RPMI7951 (cell line): ENCODE results near the gene ANKRD1. TPM values are rescaled to one million over a fixed set of nuclear protein-coding genes. Genes with fewer than 3 reads are reported as not detected.
A peak's percentile ranks its signal among the peaks of the same experiment; 100 is the strongest.
"Not testable (repeated sequence)": the region's sequence is repeated elsewhere in the genome, so short reads cannot be mapped to it uniquely, and the experiment has no call there.

Source experiments
- DNase-seq: peaks from one replicate; pipeline ENCODE4 v3.0.0-alpha.2; 2012; ENCODE audit warnings: low read depth
- total RNA-seq: library from RNA; depleted of rRNA; stranded (reverse); fragments of >200 nt; shearing (Covaris generic); gene quantifications from 2 replicates; pipeline ENCODE4 v1.2.3, GENCODE V29; 2014; rRNA removed

The ANKRD1 gene
- total RNA-seq = 0.29 and 0.36 TPM in 2 replicates

GRCh38 chr10:90920986-90921666, at the start of gene ANKRD1:
TSS of gene ANKRD1 (minus strand) at chr10:90921087. CDS start at chr10:90921027, 60 bp downstream.
- DNase-seq = peak; percentile 86

DNA sequence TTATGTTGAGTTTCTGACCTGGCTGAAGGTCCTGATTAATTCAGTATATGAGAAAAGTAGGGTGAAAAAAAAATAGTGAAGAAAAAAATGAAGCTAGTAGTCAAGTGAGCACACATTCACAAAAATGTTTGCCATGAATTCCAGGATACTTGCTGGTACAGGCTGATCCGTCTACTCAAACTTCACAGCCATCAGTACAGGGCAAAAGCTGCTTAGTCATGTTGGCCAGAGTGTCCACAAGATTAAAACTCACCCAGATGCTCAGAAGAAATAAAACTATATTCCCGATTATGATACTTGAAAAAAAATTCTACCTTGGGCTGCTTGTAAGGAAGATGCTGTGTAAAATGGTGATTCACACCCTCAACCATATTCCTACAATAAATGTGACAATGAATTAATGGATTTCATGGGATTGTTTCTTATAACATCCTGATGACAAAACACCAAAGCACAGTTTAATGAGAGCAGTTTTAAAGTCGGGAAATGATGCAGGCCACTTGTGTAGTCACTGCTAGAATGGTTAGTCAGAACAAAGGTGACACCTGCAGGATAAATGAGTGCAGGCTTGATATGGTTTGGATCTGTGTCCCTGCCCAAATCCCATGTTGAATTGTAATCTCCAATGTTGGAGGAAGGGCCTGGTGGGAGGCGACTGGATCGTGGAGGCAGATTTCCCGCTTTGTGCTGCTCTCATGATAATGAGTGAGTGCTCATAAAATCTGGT, 49.2 kb upstream of the ANKRD1 start:
- peak; percentile 53 for DNase-seq

GRCh38 chr10:90969121-90969534, 48.2 kb upstream of the ANKRD1 start:
- no peak for DNase-seq

DNA sequence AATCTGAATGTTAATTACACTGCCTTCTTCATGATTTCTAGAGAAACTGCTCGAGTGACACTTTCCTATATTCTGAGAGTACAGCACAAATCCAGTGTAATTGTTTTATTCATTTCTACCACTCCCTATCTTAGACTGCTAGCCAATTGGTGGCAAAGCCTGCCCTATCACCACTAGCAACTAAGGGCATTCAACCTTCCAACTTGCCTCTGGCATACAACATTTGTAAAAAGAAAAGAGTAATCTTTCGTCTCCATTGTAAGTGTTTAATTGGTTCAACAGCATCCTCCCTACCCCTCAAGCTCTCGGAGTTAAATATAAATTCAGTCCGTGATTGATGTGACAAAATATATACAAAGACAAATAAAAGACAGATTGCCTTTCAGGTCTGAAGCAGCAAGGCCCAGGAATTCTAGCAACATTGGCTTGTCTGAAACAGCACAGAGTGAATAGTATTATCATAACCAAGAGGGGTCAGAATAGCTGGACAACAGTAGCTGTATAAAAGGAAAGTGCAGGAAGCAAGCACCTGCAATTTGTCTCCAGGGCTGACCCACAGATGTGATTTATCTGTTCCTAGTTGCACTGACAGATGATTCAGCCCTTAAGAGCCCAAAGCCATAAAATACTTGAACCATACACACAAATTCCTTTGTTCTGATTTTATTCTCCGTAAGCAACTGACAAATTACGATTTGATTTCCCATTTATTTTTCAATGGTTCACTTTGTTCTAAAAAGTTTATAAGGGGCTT, 47.6 kb upstream of the ANKRD1 start:
- DNase-seq = peak; percentile 86

DNA sequence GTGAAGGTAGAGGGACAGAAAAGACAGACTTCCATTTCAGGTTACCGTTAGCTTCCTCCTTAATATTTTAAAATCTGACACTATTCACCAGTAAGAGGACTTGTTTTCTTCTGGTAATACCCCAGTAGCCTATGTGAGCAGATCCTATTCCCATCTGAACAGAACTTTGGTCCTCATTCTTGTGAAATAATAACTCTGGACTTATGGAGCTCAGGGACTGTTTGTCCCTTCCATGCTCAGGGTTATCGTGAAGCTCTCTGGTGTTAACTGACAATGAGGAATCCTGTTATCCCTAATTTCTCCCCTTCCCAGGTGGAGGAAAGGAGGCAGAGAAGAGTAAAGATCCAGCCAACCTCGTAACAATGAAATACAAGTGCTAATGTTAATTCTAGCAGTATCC, 47.0 kb upstream of the ANKRD1 start:
- DNase-seq = no peak

- DNase-seq = no peak
These were observed 45.3 kb upstream of the ANKRD1 start for GRCh38 chr10:90966146-90966545.

GRCh38 chr10:90965720-90966119, 44.8 kb upstream of the ANKRD1 start:
- DNase-seq = no peak

- DNase-seq = no peak
These were observed 44.0 kb upstream of the ANKRD1 start for GRCh38 chr10:90964781-90965465.

- no peak for DNase-seq
These were observed 42.4 kb upstream of the ANKRD1 start for GRCh38 chr10:90963331-90963730.

- DNase-seq = peak; percentile 96
These were observed 39.5 kb upstream of the ANKRD1 start for GRCh38 chr10:90960355-90960814.

GRCh38 chr10:90959826-90960225, 38.9 kb upstream of the ANKRD1 start:
- no peak for DNase-seq

- DNase-seq = no peak
These were observed 37.9 kb upstream of the ANKRD1 start for GRCh38 chr10:90958781-90959180.

GRCh38 chr10:90947030-90947960, 26.4 kb upstream of the ANKRD1 start:
- no peak for DNase-seq

DNA sequence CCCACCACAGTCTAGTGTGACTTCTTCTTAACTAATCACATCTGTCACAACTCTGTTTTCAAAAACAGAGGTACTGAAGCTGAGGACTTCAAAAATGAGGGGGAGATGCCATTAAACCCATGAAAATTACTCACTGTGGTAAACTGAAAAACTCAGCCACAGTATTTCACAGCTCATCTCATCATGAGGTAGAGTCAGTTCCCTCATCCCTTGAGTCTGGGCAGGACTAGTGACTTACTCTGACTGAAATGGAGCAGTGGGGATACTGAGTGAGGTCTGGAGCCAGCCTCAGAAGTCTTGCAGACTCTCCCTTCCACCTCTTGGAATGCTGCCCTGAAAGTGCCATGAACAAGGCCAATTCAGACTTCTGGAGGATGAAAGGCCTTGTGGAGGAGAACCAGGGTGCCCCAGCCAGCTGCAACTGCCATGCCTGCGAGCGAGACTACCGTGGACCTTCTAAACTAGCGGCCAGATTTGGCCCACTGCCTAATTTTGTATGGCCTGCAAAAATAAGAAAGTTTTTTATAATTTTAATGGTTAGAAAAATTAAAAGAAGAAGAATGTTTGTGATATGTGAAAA, 24.7 kb upstream of the ANKRD1 start:
- no peak for DNase-seq

DNA sequence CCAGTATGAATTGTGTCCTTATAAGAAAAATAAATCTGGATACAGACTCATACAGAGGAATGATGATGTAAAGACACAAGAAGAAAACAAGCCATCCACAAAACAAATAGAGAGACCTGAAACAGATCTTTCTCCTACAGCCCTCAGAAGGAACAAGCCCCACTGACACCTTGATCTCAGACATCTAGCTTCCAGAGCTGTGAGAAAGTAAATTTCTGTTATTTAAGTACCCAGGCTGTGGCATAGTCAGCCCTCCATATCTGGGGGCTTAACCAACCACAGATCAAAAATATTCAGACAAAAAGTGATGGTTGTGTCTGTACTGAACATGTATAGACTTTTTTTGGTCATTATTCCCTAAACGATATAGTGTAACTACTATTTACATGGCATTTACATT, 23.9 kb upstream of the ANKRD1 start:
- no peak for DNase-seq

GRCh38 chr10:90942980-90943379, 22.1 kb upstream of the ANKRD1 start:
- DNase-seq = not testable (repeated sequence)

- DNase-seq = no peak
These were observed 18.8 kb upstream of the ANKRD1 start for GRCh38 chr10:90939648-90940047.

- no peak for DNase-seq
These were observed 18.2 kb upstream of the ANKRD1 start for GRCh38 chr10:90939116-90939515.

DNA sequence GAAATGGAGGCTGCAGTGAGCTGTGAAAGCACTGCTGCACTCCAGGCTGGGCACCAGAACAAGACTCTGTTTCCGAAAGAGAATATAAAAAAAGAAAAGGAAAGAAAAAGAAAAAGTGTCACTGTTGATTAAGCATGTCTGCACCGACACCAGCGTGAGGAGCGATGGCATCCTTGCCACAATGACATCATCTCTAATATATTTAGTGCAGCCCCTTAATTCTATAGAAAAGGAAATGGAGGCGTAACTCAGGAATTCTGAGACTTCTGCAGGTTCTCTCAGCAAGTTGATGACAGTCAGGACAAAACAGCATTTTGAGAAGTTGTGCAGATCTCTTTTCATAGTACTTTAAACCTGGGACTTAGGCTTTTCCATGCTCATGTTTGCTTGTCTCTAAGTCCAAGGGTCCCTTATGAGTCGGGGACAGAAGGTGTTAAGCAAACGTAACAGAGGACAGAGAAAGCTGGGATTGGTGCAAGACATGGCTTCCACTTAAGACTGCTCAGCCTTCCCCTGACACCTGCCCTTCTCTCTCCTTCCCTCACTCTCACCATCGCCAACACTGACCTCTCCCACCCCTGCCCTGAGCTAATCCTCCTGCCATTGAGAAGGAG, 16.9 kb upstream of the ANKRD1 start:
- no peak for DNase-seq

DNA sequence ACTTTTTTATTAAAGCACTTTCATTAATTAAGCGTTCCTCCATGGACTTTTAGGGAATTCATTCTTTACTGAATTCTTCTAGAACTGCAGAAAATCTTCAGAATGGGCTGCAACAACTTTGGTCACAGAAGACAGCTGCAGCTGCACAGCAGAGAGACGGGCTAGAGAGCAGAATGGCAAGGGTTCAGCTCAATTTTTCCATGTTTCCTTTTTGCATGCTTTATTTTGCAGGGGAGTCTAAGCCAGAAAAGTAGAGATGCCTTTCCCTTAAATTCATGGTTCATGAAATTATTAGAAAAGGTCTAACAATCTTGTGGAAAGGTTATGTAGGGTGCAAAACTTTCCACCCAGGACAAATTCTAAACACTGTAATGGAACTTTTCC, 15.4 kb upstream of the ANKRD1 start:
- DNase-seq = no peak
